K562 (cell line): ENCODE data around the gene BIRC5. TPM values are rescaled to one million over a fixed set of nuclear protein-coding genes. Genes with fewer than 3 reads are reported as not detected.

Source experiments
- KAT7 ChIP-seq: sonication (generic); formaldehyde crosslinking; IDR thresholded peaks from 2 replicates; pipeline ENCODE4 v1.8.0; 2022; ENCODE audit warnings: missing genetic modification reagents, mild to moderate bottlenecking, borderline replicate concordance
- RAD21 ChIP-seq, 2 experiments: fragments of 250-450 bp in 1 of 2; fragments of 450-650 bp in 1 of 2; sonication (Bioruptor Pico) in 1 of 2; formaldehyde crosslinking in 1 of 2; IDR thresholded peaks in 1 of 2; conservative IDR thresholded peaks in 1 of 2; 2 replicates each; pipeline versions ENCODE4 v1.4.0 to v1.8.0; 2020 to 2022; ENCODE audit warnings: mild to moderate bottlenecking in 2 of 2, moderate library complexity in 1 of 2
- RAD51 ChIP-seq: fragments of 450-650 bp; IDR thresholded peaks from 2 replicates; pipeline ENCODE4 v1.7.1; 2016; ENCODE audit warnings: low read depth, mild to moderate bottlenecking, borderline replicate concordance
- RBBP5 ChIP-seq: fragments of 200-600 bp; sonication (generic); IDR thresholded peaks from 2 replicates; pipeline ENCODE4 v1.6.1; 2012; ENCODE audit warnings: borderline replicate concordance, mild to moderate bottlenecking, low read length, control low read depth, inconsistent platforms; ENCODE audit not compliant: insufficient read depth, poor library complexity, severe bottlenecking
- polyA plus RNA-seq, 8 experiments: library from polyadenylated mRNA; depleted of rRNA in 4 of 8; stranded (reverse) in 5 of 8; unstranded in 3 of 8; fragments of >200 nt; fragmentation: Nextera tagmentation in 2 of 8; fragmentation: Illumina TruSeq in 1 of 8; extraction: Ambion mirVana in 2 of 8; extraction: Trizol in 1 of 8; gene quantifications; 2 replicates each; pipeline versions ENCODE4 v1.2.1 to v1.2.3, GENCODE V29; 2011 to 2014; ENCODE audit warnings: inconsistent platforms in 1 of 8, missing spikeins in 1 of 8
- total RNA-seq, 7 experiments: library from RNA; depleted of rRNA in 6 of 7; stranded (reverse); fragments of >200 nt in 6 of 7; fragmentation: Illumina TruSeq in 2 of 7; extraction: Trizol in 2 of 7; gene quantifications; 2 replicates each; pipeline versions ENCODE4 v1.2.1 to v1.2.3, GENCODE V29; 2011 to 2021; ENCODE audit warnings: low replicate concordance in 1 of 7
- TF ChIP-seq, protein P1 (sequence below): fragments of 200-600 bp; sonication (generic); IDR thresholded peaks from one replicate; pipeline ENCODE4 v1.6.1; 2012; ENCODE audit warnings: mild to moderate bottlenecking, low read depth, low read length, inconsistent platforms
- TF ChIP-seq, protein P2 (sequence below): fragments of 200-800 bp; sonication (Bioruptor generic); IDR thresholded peaks from 2 replicates; pipeline ENCODE4 v1.6.1; 2016; ENCODE audit warnings: missing genetic modification characterization, missing compliant biosample characterization

BIRC5 gene
- total and polyA plus RNA-seq, 9 of the 15 experiments (the other 6 are each of a cell fraction or from before 2014, with no cell fraction given): 64.4 to 140 (median 101) TPM

DNA sequence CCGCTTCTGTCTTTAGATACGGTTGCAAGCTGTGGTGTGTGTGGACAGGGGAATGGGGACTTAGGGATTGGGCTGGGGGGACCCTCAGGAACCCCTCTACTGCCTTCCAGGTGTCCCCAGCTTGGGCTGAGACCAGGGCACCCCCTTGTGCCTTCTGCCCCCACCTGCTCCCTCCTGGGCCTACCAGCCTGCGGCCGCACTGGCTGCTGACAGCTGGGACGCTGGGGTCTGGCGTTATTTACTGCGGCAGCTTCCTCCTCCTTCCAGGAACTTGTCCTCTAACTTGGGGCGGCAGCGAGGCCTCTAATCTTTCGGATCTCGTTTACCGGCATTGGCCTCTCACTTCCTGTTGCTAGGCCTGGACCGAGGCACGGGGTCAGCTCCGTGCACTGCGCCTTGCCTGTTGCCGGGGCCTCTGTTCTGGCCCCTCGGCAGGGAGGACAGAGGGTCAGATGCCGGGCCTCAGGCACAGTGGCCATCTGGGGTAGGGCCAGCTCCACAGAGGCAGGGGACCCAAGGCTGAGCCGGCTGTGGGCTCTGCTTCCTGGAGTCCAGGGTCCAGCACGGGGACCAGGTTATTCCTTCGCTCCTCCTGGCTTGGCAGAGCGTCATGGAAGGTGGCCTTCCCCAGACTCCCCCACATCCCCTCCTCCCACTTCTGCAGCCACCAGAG lies 49.1 kb downstream of the BIRC5 start (continued):
- TF ChIP-seq, protein P1, sequence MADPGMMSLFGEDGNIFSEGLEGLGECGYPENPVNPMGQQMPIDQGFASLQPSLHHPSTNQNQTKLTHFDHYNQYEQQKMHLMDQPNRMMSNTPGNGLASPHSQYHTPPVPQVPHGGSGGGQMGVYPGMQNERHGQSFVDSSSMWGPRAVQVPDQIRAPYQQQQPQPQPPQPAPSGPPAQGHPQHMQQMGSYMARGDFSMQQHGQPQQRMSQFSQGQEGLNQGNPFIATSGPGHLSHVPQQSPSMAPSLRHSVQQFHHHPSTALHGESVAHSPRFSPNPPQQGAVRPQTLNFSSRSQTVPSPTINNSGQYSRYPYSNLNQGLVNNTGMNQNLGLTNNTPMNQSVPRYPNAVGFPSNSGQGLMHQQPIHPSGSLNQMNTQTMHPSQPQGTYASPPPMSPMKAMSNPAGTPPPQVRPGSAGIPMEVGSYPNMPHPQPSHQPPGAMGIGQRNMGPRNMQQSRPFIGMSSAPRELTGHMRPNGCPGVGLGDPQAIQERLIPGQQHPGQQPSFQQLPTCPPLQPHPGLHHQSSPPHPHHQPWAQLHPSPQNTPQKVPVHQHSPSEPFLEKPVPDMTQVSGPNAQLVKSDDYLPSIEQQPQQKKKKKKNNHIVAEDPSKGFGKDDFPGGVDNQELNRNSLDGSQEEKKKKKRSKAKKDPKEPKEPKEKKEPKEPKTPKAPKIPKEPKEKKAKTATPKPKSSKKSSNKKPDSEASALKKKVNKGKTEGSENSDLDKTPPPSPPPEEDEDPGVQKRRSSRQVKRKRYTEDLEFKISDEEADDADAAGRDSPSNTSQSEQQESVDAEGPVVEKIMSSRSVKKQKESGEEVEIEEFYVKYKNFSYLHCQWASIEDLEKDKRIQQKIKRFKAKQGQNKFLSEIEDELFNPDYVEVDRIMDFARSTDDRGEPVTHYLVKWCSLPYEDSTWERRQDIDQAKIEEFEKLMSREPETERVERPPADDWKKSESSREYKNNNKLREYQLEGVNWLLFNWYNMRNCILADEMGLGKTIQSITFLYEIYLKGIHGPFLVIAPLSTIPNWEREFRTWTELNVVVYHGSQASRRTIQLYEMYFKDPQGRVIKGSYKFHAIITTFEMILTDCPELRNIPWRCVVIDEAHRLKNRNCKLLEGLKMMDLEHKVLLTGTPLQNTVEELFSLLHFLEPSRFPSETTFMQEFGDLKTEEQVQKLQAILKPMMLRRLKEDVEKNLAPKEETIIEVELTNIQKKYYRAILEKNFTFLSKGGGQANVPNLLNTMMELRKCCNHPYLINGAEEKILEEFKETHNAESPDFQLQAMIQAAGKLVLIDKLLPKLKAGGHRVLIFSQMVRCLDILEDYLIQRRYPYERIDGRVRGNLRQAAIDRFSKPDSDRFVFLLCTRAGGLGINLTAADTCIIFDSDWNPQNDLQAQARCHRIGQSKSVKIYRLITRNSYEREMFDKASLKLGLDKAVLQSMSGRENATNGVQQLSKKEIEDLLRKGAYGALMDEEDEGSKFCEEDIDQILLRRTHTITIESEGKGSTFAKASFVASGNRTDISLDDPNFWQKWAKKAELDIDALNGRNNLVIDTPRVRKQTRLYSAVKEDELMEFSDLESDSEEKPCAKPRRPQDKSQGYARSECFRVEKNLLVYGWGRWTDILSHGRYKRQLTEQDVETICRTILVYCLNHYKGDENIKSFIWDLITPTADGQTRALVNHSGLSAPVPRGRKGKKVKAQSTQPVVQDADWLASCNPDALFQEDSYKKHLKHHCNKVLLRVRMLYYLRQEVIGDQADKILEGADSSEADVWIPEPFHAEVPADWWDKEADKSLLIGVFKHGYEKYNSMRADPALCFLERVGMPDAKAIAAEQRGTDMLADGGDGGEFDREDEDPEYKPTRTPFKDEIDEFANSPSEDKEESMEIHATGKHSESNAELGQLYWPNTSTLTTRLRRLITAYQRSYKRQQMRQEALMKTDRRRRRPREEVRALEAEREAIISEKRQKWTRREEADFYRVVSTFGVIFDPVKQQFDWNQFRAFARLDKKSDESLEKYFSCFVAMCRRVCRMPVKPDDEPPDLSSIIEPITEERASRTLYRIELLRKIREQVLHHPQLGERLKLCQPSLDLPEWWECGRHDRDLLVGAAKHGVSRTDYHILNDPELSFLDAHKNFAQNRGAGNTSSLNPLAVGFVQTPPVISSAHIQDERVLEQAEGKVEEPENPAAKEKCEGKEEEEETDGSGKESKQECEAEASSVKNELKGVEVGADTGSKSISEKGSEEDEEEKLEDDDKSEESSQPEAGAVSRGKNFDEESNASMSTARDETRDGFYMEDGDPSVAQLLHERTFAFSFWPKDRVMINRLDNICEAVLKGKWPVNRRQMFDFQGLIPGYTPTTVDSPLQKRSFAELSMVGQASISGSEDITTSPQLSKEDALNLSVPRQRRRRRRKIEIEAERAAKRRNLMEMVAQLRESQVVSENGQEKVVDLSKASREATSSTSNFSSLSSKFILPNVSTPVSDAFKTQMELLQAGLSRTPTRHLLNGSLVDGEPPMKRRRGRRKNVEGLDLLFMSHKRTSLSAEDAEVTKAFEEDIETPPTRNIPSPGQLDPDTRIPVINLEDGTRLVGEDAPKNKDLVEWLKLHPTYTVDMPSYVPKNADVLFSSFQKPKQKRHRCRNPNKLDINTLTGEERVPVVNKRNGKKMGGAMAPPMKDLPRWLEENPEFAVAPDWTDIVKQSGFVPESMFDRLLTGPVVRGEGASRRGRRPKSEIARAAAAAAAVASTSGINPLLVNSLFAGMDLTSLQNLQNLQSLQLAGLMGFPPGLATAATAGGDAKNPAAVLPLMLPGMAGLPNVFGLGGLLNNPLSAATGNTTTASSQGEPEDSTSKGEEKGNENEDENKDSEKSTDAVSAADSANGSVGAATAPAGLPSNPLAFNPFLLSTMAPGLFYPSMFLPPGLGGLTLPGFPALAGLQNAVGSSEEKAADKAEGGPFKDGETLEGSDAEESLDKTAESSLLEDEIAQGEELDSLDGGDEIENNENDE: no peak
- TF ChIP-seq RBBP5 (peak; percentile 70), RAD51 (peak; percentile 34; the same call in 1 of the 2 replicates), KAT7 (CRISPR knock-in tag) (no peak; the same call in none of the 2 replicates), RAD21 (CRISPR knock-in tag; conservative IDR thresholded peaks at IDR 0.05 in 1 of 2, IDR thresholded peaks at IDR 0.05 in 1 of 2) (peak; percentile 5 to 28; a peak in 1 of 4 replicates)
- TF ChIP-seq, protein P2, sequence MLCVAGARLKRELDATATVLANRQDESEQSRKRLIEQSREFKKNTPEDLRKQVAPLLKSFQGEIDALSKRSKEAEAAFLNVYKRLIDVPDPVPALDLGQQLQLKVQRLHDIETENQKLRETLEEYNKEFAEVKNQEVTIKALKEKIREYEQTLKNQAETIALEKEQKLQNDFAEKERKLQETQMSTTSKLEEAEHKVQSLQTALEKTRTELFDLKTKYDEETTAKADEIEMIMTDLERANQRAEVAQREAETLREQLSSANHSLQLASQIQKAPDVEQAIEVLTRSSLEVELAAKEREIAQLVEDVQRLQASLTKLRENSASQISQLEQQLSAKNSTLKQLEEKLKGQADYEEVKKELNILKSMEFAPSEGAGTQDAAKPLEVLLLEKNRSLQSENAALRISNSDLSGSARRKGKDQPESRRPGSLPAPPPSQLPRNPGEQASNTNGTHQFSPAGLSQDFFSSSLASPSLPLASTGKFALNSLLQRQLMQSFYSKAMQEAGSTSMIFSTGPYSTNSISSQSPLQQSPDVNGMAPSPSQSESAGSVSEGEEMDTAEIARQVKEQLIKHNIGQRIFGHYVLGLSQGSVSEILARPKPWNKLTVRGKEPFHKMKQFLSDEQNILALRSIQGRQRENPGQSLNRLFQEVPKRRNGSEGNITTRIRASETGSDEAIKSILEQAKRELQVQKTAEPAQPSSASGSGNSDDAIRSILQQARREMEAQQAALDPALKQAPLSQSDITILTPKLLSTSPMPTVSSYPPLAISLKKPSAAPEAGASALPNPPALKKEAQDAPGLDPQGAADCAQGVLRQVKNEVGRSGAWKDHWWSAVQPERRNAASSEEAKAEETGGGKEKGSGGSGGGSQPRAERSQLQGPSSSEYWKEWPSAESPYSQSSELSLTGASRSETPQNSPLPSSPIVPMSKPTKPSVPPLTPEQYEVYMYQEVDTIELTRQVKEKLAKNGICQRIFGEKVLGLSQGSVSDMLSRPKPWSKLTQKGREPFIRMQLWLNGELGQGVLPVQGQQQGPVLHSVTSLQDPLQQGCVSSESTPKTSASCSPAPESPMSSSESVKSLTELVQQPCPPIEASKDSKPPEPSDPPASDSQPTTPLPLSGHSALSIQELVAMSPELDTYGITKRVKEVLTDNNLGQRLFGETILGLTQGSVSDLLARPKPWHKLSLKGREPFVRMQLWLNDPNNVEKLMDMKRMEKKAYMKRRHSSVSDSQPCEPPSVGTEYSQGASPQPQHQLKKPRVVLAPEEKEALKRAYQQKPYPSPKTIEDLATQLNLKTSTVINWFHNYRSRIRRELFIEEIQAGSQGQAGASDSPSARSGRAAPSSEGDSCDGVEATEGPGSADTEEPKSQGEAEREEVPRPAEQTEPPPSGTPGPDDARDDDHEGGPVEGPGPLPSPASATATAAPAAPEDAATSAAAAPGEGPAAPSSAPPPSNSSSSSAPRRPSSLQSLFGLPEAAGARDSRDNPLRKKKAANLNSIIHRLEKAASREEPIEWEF (CRISPR knock-in tag): no peak; the same call in 1 of the 2 replicates
